Upper lobe of left lung (tissue), 6 donors: ENCODE measurements around the gene COL27A1. TPM values are rescaled to one million over a fixed set of nuclear protein-coding genes. Genes with fewer than 3 reads are reported as not detected.

Source experiments
- ATAC-seq, 2 donors: fragments of 200-7000 bp; cut with Tn5 transposase; one replicate each; pipeline ENCODE4 v1.9.1; 2022; ENCODE audit warnings: mild to moderate bottlenecking in 2 of 2, moderate library complexity in 2 of 2; ENCODE audit not compliant: low FRiP score in 2 of 2
- DNase-seq, 2 donors: peaks; one replicate each; pipeline ENCODE4 v3.0.0-alpha.2; 2019 to 2020
- H3K27ac ChIP-seq, 4 donors: fragments of 200-600 bp; sonication (generic); one replicate each; pipeline ENCODE4 v1.5.1; 2016 to 2019
- H3K27me3 ChIP-seq, 4 donors: fragments of 200-600 bp; sonication (generic); one replicate each; pipeline ENCODE4 v1.5.1; 2017 to 2019
- H3K36me3 ChIP-seq, 4 donors: fragments of 200-600 bp; sonication (generic); one replicate each; pipeline ENCODE4 v1.5.1; 2016 to 2019
- H3K4me1 ChIP-seq, 4 donors: fragments of 200-600 bp; sonication (generic); one replicate each; pipeline ENCODE4 v1.5.1; 2018 to 2019
- H3K4me3 ChIP-seq, 4 donors: fragments of 200-600 bp; sonication (generic); one replicate each; pipeline ENCODE4 v1.5.1; 2017 to 2019; ENCODE audit warnings: mild to moderate bottlenecking in 2 of 4, moderate library complexity in 1 of 4
- H3K9me3 ChIP-seq, 4 donors: fragments of 200-600 bp; sonication (generic); one replicate each; pipeline ENCODE4 v1.5.1; 2018 to 2019
- CTCF ChIP-seq, 6 experiments: fragments of 450-650 bp in 4 of 6; fragments of 200-600 bp in 2 of 6; sonication (generic) in 2 of 6; IDR thresholded peaks; one replicate each; pipeline ENCODE4 v1.5.1; 2016 to 2019; ENCODE audit warnings: antibody characterized with exemption in 6 of 6
- EP300 ChIP-seq, 4 donors: sonication (generic); formaldehyde crosslinking; IDR thresholded peaks; one replicate each; pipeline ENCODE4 v1.5.1; 2017; ENCODE audit warnings: antibody characterized with exemption in 4 of 4, control low read depth in 2 of 4
- POLR2A ChIP-seq, 4 donors: fragments of 450-650 bp; IDR thresholded peaks; one replicate each; pipeline ENCODE4 v1.5.1; 2016 to 2017; ENCODE audit warnings: antibody characterized with exemption in 4 of 4, mild to moderate bottlenecking in 2 of 4
- POLR2AphosphoS5 ChIP-seq, 2 donors: sonication (generic); formaldehyde crosslinking; IDR thresholded peaks; one replicate each; pipeline ENCODE4 v1.5.1; 2017; ENCODE audit warnings: antibody characterized with exemption in 2 of 2
- WGBS, 2 donors: methylation state at CpG; one replicate each; pipeline ENCODE4 v1.1.5; 2017 to 2018; 5-methylcytosine and 5-hydroxymethylcytosine counted together
- total RNA-seq, 6 donors: library from RNA; depleted of rRNA in 4 of 6; stranded (reverse); fragments of >200 nt in 4 of 6; gene quantifications; one replicate each; pipeline versions ENCODE4 v1.1.0 to v1.2.1, GENCODE V29; 2016 to 2021
- donor health status: DM: no; HTN: no; CAD: no; lungs with moderate emphysema.
- donor health status: DM: no; HTN: yes; CAD: no; lungs with severe emphysema.

The COL27A1 gene
- total RNA-seq, 6 donors from 2014 or later = 4.0 to 55.5 (median 9.2) TPM

GRCh38 chr9:114123031-114123977, 32.0 kb upstream of the COL27A1 start:
- Histone ChIP-seq H3K4me3 (no peak overlapping the region), H3K27ac (no peak overlapping the region), H3K9me3 (peaks cover 0 to 10% (median 9%) of the 10 kb centered on the region in 4 donors), H3K4me1 (peaks cover 0 to 12% (median 3%) of the 10 kb centered on the region in 4 donors), H3K36me3 (no peaks in the 10 kb centered on the region), H3K27me3 (no peaks in the 10 kb centered on the region)
- TF ChIP-seq POLR2AphosphoS5 (IDR thresholded peaks at IDR 0.05) = no peak
- TF ChIP-seq CTCF (IDR thresholded peaks at IDR 0.05) = no peak
- TF ChIP-seq POLR2A (IDR thresholded peaks at IDR 0.05) = no peak
- no peak for TF ChIP-seq EP300 (IDR thresholded peaks at IDR 0.05)
- DNase-seq (no peak), ATAC-seq (no peak)
- WGBS, 2 donors = 82 to 83% methylated on average over 8 to 9 of the region's 9 CpGs

GRCh38 chr9:114124138-114124537, 31.2 kb upstream of the COL27A1 start:
- TF ChIP-seq POLR2AphosphoS5 (IDR thresholded peaks at IDR 0.05) = no peak
- no peak for TF ChIP-seq CTCF (IDR thresholded peaks at IDR 0.05)
- no peak for TF ChIP-seq POLR2A (IDR thresholded peaks at IDR 0.05)
- TF ChIP-seq EP300 (IDR thresholded peaks at IDR 0.05) = no peak
- Histone ChIP-seq H3K27ac (no peak overlapping the region), H3K36me3 (no peaks in the 10 kb centered on the region), H3K9me3 (peaks cover 0 to 10% (median 9%) of the 10 kb centered on the region in 4 donors), H3K27me3 (no peaks in the 10 kb centered on the region), H3K4me3 (no peak overlapping the region), H3K4me1 (peaks cover 0 to 7% (median 2%) of the 10 kb centered on the region in 4 donors)
- no peak for ATAC-seq
- no peak for DNase-seq
- WGBS, 2 donors = 38 to 73% methylated on average over 1 of the region's 1 CpG

GRCh38 chr9:114124666-114125475, 30.5 kb upstream of the COL27A1 start:
- no peaks in the 10 kb centered on the region for H3K27me3 ChIP-seq
- H3K4me1 ChIP-seq = peaks cover 0 to 2% (median 0%) of the 10 kb centered on the region in 4 donors
- H3K27ac ChIP-seq = no peak overlapping the region
- H3K36me3 ChIP-seq = no peaks in the 10 kb centered on the region
- TF ChIP-seq EP300 (IDR thresholded peaks at IDR 0.05) (no peak), POLR2A (IDR thresholded peaks at IDR 0.05) (no peak), POLR2AphosphoS5 (IDR thresholded peaks at IDR 0.05) (no peak), CTCF (IDR thresholded peaks at IDR 0.05) (no peak)
- no peak for ATAC-seq
- no peak overlapping the region for H3K4me3 ChIP-seq
- H3K9me3 ChIP-seq = peaks cover 0 to 10% (median 9%) of the 10 kb centered on the region in 4 donors
- no peak for DNase-seq
- 82 to 87% methylated on average over 11 to 13 of the region's 13 CpGs for WGBS, 2 donors

- TF ChIP-seq POLR2AphosphoS5 (IDR thresholded peaks at IDR 0.05) (no peak), CTCF (IDR thresholded peaks at IDR 0.05) (no peak), EP300 (IDR thresholded peaks at IDR 0.05) (no peak), POLR2A (IDR thresholded peaks at IDR 0.05) (no peak)
- Histone ChIP-seq H3K27me3 (no peaks in the 10 kb centered on the region), H3K36me3 (no peaks in the 10 kb centered on the region), H3K9me3 (peaks cover 0 to 10% (median 9%) of the 10 kb centered on the region in 4 donors), H3K4me1 (no peaks in the 10 kb centered on the region), H3K27ac (no peak overlapping the region), H3K4me3 (no peak overlapping the region)
- DNase-seq (no peak), ATAC-seq (no peak)
- WGBS, 2 donors = 78 to 87% methylated on average over 6 to 10 of the region's 10 CpGs
Measured at GRCh38 chr9:114125476-114126013, 29.8 kb upstream of the COL27A1 start.
